H1 (cell line): Measurements from ENCODE around the gene ARID5A. TPM values are rescaled to one million over a fixed set of nuclear protein-coding genes. Genes with fewer than 3 reads are reported as not detected.

Source experiments
- CTCF ChIA-PET: fragments of 300-600 bp; sonication (Branson Sonifier 250); formaldehyde crosslinking; loops from one replicate; lab custom pipeline; 2021; ENCODE audit not compliant: partially characterized antibody; lab: Charles Lee
- POLR2A ChIA-PET: fragments of 300-600 bp; sonication (Branson Sonifier 250); formaldehyde crosslinking; loops from one replicate; lab custom pipeline; 2021; ENCODE audit warnings: inconsistent platforms; ENCODE audit not compliant: partially characterized antibody; lab: Charles Lee
- DNase-seq, 2 experiments: peaks; one replicate each; pipeline versions ENCODE4 v3.0.0 to v3.0.0-alpha.2; 2010 to 2022; ENCODE audit warnings: low spot score in 2 of 2, low read depth in 1 of 2, mixed read lengths in 1 of 2
- FAIRE-seq: peaks from 2 replicates; lab custom pipeline; 2011; peaks lifted over from hg19 to GRCh38; lab: Jason Lieb, UNC
- H2AFZ ChIP-seq: 2 replicates; pipeline ENCODE4 v1.8.1; 2012; ENCODE audit warnings: low read length, inconsistent platforms
- H2AK5ac ChIP-seq: 2 replicates; pipeline ENCODE4 v1.6.1; 2013; ENCODE audit warnings: low read depth, low read length
- H2BK120ac ChIP-seq: replicated peaks from 2 replicates; pipeline ENCODE3; 2013; ENCODE audit warnings: low read depth, low read length, inconsistent platforms
- H2BK12ac ChIP-seq: 2 replicates; pipeline ENCODE4 v1.6.1; 2013; ENCODE audit warnings: low read depth, low read length
- H2BK15ac ChIP-seq: 2 replicates; pipeline ENCODE4 v1.6.1; 2013; ENCODE audit warnings: low read length
- H2BK20ac ChIP-seq: 2 replicates; pipeline ENCODE4 v1.6.1; 2013; ENCODE audit warnings: low read length
- H2BK5ac ChIP-seq: 2 replicates; pipeline ENCODE4 v1.6.1; 2013; ENCODE audit warnings: low read depth, low read length
- H3K14ac ChIP-seq: 2 replicates; pipeline ENCODE4 v1.6.1; 2013; ENCODE audit warnings: inconsistent platforms; ENCODE audit not compliant: insufficient read length
- H3K18ac ChIP-seq: 2 replicates; pipeline ENCODE4 v1.6.1; 2013; ENCODE audit warnings: low read length; ENCODE audit errors: extremely low read depth
- H3K23ac ChIP-seq: 2 replicates; pipeline ENCODE4 v1.6.1; 2013; ENCODE audit warnings: inconsistent platforms; ENCODE audit not compliant: insufficient read length
- H3K23me2 ChIP-seq: 2 replicates; pipeline ENCODE4 v1.6.1; 2013; ENCODE audit warnings: low read depth, low read length
- H3K27ac ChIP-seq: 2 replicates; pipeline ENCODE4 v1.6.1; 2011; ENCODE audit warnings: low read depth, low read length, inconsistent platforms
- H3K27me3 ChIP-seq, 4 experiments: replicated peaks in 1 of 4; 1 replicate in 1 of 4; 2 replicates in 3 of 4; pipeline versions ENCODE4 v1.6.1 to v1.8.1; 2011 to 2013; ENCODE audit warnings: low read length in 3 of 4, mild to moderate bottlenecking in 3 of 4, inconsistent platforms in 2 of 4, mixed read lengths in 2 of 4, moderate library complexity in 1 of 4; ENCODE audit not compliant: control insufficient read depth in 3 of 4, insufficient read depth in 3 of 4; ENCODE audit errors: extremely low read depth in 1 of 4
- H3K36me3 ChIP-seq, 4 experiments: 2 replicates each; pipeline versions ENCODE4 v1.6.1 to v1.8.1; 2011 to 2013; ENCODE audit warnings: mild to moderate bottlenecking in 4 of 4, low read length in 3 of 4, moderate library complexity in 2 of 4, control low read depth in 1 of 4, inconsistent platforms in 1 of 4; ENCODE audit not compliant: insufficient read depth in 4 of 4, control insufficient read depth in 2 of 4
- H3K4ac ChIP-seq: replicated peaks from 2 replicates; pipeline ENCODE3; 2013; ENCODE audit warnings: low read length, low read depth, mixed read lengths, inconsistent platforms; ENCODE audit not compliant: insufficient read length
- H3K4me1 ChIP-seq, 4 experiments: replicated peaks in 1 of 4; 1 replicate in 1 of 4; 2 replicates in 3 of 4; pipeline versions ENCODE4 v1.6.1 to v1.8.1; 2011 to 2013; ENCODE audit warnings: low read length in 3 of 4, inconsistent platforms in 2 of 4, mixed read lengths in 1 of 4; ENCODE audit not compliant: insufficient read depth in 4 of 4, control insufficient read depth in 3 of 4
- H3K4me2 ChIP-seq, 2 experiments: 2 replicates each; pipeline versions ENCODE4 v1.6.1 to v1.8.1; 2011 to 2013; ENCODE audit warnings: low read depth in 2 of 2, low read length in 2 of 2, control low read depth in 1 of 2, inconsistent platforms in 1 of 2, mild to moderate bottlenecking in 1 of 2; ENCODE audit not compliant: insufficient read depth in 1 of 2
- H3K4me3 ChIP-seq, 4 experiments: fragments of 200-600, 300-600 bp in 1 of 4; sonication (generic), shearing (Covaris generic), sonication (Bioruptor Twin) in 1 of 4; 2 replicates each; pipeline versions ENCODE4 v1.5.1 to v1.8.1; 2011 to 2016; ENCODE audit warnings: low read length in 4 of 4, low read depth in 3 of 4, control low read depth in 2 of 4, inconsistent platforms in 2 of 4, mild to moderate bottlenecking in 2 of 4, mixed read lengths in 1 of 4, moderate library complexity in 1 of 4; ENCODE audit not compliant: insufficient read depth in 2 of 4; ENCODE audit errors: extremely low read depth in 1 of 4
- H3K56ac ChIP-seq: replicated peaks from 2 replicates; pipeline ENCODE3; 2013; ENCODE audit warnings: low read depth, mild to moderate bottlenecking, mixed read lengths, low read length, inconsistent platforms; ENCODE audit not compliant: insufficient read length
- H3K79me1 ChIP-seq: 2 replicates; pipeline ENCODE4 v1.6.1; 2013; ENCODE audit warnings: low read depth, low read length, control low read depth
- H3K79me2 ChIP-seq, 2 experiments: 2 replicates each; pipeline versions ENCODE4 v1.6.1 to v1.8.1; 2012 to 2013; ENCODE audit warnings: low read length in 2 of 2, mild to moderate bottlenecking in 2 of 2, inconsistent platforms in 1 of 2; ENCODE audit not compliant: insufficient read depth in 2 of 2, control insufficient read depth in 1 of 2
- H3K9ac ChIP-seq, 4 experiments: replicated peaks in 1 of 4; 1 replicate in 1 of 4; 2 replicates in 3 of 4; pipeline versions ENCODE4 v1.6.1 to v1.8.1; 2011 to 2013; ENCODE audit warnings: low read depth in 3 of 4, low read length in 3 of 4, control low read depth in 2 of 4, mild to moderate bottlenecking in 2 of 4, moderate library complexity in 2 of 4, inconsistent platforms in 1 of 4; ENCODE audit errors: extremely low read depth in 1 of 4
- H3K9me3 ChIP-seq, 2 experiments: 2 replicates each; pipeline versions ENCODE4 v1.6.1 to v1.8.1; 2012 to 2013; ENCODE audit warnings: mild to moderate bottlenecking in 2 of 2, moderate library complexity in 2 of 2, control low read depth in 1 of 2, inconsistent platforms in 1 of 2, low read depth in 1 of 2, low read length in 1 of 2, mixed read lengths in 1 of 2; ENCODE audit not compliant: insufficient read depth in 2 of 2
- H4K20me1 ChIP-seq, 2 experiments: replicated peaks in 1 of 2; 2 replicates each; pipeline versions ENCODE3 to v1.8.1; 2011 to 2013; ENCODE audit warnings: inconsistent platforms in 2 of 2, low read length in 2 of 2, mild to moderate bottlenecking in 1 of 2; ENCODE audit not compliant: insufficient read depth in 2 of 2, control insufficient read depth in 1 of 2
- H4K5ac ChIP-seq: 2 replicates; pipeline ENCODE4 v1.6.1; 2013; ENCODE audit warnings: low read length, low read depth, mixed read lengths, inconsistent platforms; ENCODE audit not compliant: insufficient read length
- H4K8ac ChIP-seq: 2 replicates; pipeline ENCODE4 v1.8.0; 2013; ENCODE audit warnings: mild to moderate bottlenecking, moderate library complexity, low read length, inconsistent platforms; ENCODE audit not compliant: insufficient read depth; ENCODE audit errors: extremely low read depth
- H4K91ac ChIP-seq: replicated peaks from 2 replicates; pipeline ENCODE3; 2013; ENCODE audit warnings: low read length, mixed read lengths, inconsistent platforms; ENCODE audit not compliant: insufficient read length
- POLR2AphosphoS5 ChIP-seq: IDR thresholded peaks from 2 replicates; pipeline ENCODE4 v1.6.1; 2011; ENCODE audit warnings: low read depth, low read length
- SAP30 ChIP-seq: fragments of 300-600 bp; sonication (generic); IDR thresholded peaks from 2 replicates; pipeline ENCODE4 v1.7.1; 2012; ENCODE audit warnings: low read length, moderate library complexity, mild to moderate bottlenecking, inconsistent platforms; ENCODE audit not compliant: insufficient read depth, insufficient replicate concordance
- WGBS, 2 experiments: shearing (Covaris generic) in 1 of 2; methylation state at CpG; one replicate each; pipeline versions ENCODE4 v1.1.6 to v1.1.7; 2013 to 2015; ENCODE audit warnings: low lambda C conversion rate in 2 of 2, mixed read lengths in 2 of 2, inconsistent platforms in 1 of 2, low coverage in 1 of 2, missing lambda C conversion rate in 1 of 2; ENCODE audit not compliant: insufficient replicate concordance in 2 of 2, insufficient coverage in 1 of 2, insufficient read length in 1 of 2; ENCODE audit errors: extremely low coverage in 1 of 2, missing lambda C conversion rate in 1 of 2; 5-methylcytosine and 5-hydroxymethylcytosine counted together
- polyA plus RNA-seq, 7 experiments: library from polyadenylated mRNA; depleted of rRNA in 3 of 7; stranded (reverse) in 5 of 7; unstranded in 2 of 7; fragments of >200 nt in 5 of 7; fragments of 200-250 nt in 2 of 7; gene quantifications; 1 replicate in 5 of 7; 2 replicates in 1 of 7; 4 replicates in 1 of 7; pipeline versions ENCODE4 v1.2.1 to v1.2.3, GENCODE V29; 2011 to 2013; ENCODE audit warnings: missing spikeins in 2 of 7, mixed read lengths in 2 of 7
- total RNA-seq: library from RNA; stranded (reverse); fragmentation: NEBNext Ultra II Directional; extraction: Animal tissue kit (Norgen Biotek cat#: 25700); gene quantifications from 2 replicates; pipeline ENCODE4 v1.2.1, GENCODE V29; 2021
- TF ChIP-seq, protein P1 (sequence below): IDR thresholded peaks from 2 replicates; pipeline ENCODE4 v1.6.1; 2012; ENCODE audit warnings: inconsistent platforms

Gene ARID5A
- total and polyA plus RNA-seq, 2 of the 8 experiments (the other 6 are each of a cell fraction or from before 2014, with no cell fraction given), result 3.3 to 5.3 TPM

DNA sequence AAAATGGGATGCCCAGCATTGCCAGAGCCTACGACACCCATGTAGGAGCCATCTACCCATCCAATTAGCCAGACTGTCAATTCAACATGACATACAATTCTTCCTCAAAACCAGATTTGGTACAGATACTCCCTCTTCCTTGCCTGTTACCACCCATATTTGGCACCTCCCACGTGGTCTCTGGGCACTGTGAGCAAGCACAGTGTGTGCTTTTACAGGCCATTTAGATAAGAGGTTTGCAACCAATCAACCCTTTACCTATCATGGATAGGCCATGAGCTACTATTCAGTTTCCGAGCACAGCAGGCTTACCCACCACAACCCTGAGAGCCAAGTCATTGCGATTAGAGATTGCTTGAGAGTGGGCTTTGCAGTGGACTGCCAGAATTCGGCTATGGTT, 40.9 kb downstream of the ARID5A start:
- Histone ChIP-seq H4K20me1 (no peaks in the 10 kb centered on the region), H2BK20ac (no peak overlapping the region), H3K14ac (no peak overlapping the region), H3K56ac (no peak overlapping the region), H3K23me2 (no peaks in the 10 kb centered on the region), H2AFZ (no peak overlapping the region), H3K27ac (no peak overlapping the region), H3K79me1 (no peaks in the 10 kb centered on the region), H3K4ac (no peak overlapping the region), H2BK120ac (no peak overlapping the region), H3K9ac (no peak overlapping the region), H2BK5ac (no peak overlapping the region), H3K4me1 (no peaks in the 10 kb centered on the region), H3K18ac (no peak overlapping the region), H4K8ac (no peak overlapping the region), H2AK5ac (no peak overlapping the region), H3K9me3 (no peaks in the 10 kb centered on the region), H3K4me3 (no peak overlapping the region), H2BK12ac (no peak overlapping the region), H4K91ac (no peak overlapping the region), H2BK15ac (no peak overlapping the region), H3K27me3 (no peaks in the 10 kb centered on the region), H3K4me2 (no peak overlapping the region), H3K36me3 (no peaks in the 10 kb centered on the region), H3K23ac (no peak overlapping the region), H4K5ac (no peak overlapping the region), H3K79me2 (no peaks in the 10 kb centered on the region)
- CTCF ChIA-PET, result interaction anchor here (0.7 to 3.3 kb wide), 4 partner anchors 23 to 50 kb away, joined by 3 to 11 read pairs (median 4); no protein-coding TSS in a partner anchor
- DNase-seq (no peak), FAIRE-seq (no peak)
- WGBS, 2 experiments, result 69% methylated on average over 5 of the region's 5 CpGs; no CpG with 5 or more reads in 1 of the 2 experiments
- TF ChIP-seq, protein P1, sequence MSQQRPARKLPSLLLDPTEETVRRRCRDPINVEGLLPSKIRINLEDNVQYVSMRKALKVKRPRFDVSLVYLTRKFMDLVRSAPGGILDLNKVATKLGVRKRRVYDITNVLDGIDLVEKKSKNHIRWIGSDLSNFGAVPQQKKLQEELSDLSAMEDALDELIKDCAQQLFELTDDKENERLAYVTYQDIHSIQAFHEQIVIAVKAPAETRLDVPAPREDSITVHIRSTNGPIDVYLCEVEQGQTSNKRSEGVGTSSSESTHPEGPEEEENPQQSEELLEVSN, result no peak
- no peak for TF ChIP-seq POLR2AphosphoS5
- no peak for TF ChIP-seq SAP30
- POLR2A ChIA-PET, result interaction anchor here (0.6 kb wide), 1 partner anchor 213 kb away, joined by 3 read pairs; no protein-coding TSS in a partner anchor
